ENCODE measurements around the gene CNTNAP4. TPM values are rescaled to one million over a fixed set of nuclear protein-coding genes. Genes with fewer than 3 reads are reported as not detected.

Gene CNTNAP4
- polyA plus RNA-seq, 2 of the 4 experiments (the other 2 are of a cell fraction) = not detected

- Histone ChIP-seq H3K4me2 (no peak overlapping the region), H3K27ac (no peak overlapping the region), H3K4me1 (no peaks in the 10 kb centered on the region), H3K9me3 (no peaks in the 10 kb centered on the region), H3K4me3 (no peak overlapping the region)
- TF ChIP-seq ZC3H11A (IDR thresholded peaks at IDR 0.05) (no peak), HEYL (CRISPR knock-in tag; IDR thresholded peaks at IDR 0.05) (no peak), SREBF2 (IDR thresholded peaks at IDR 0.05) (no peak), GATA3 (IDR thresholded peaks at IDR 0.05; ENCODE audit: borderline replicate concordance) (no peak), NFE2L2 (conservative IDR thresholded peaks at IDR 0.05; ENCODE audit: low read length) (no peak), EP300 (IDR thresholded peaks at IDR 0.05) (no peak), KDM5A (IDR thresholded peaks at IDR 0.05) (no peak), HMGXB4 (CRISPR knock-in tag; IDR thresholded peaks at IDR 0.05; ENCODE audit: borderline replicate concordance) (no peak), HDAC2 (IDR thresholded peaks at IDR 0.05) (no peak), ZSCAN20 (CRISPR knock-in tag; IDR thresholded peaks at IDR 0.05) (no peak), USF2 (IDR thresholded peaks at IDR 0.05) (no peak)
- TF ChIP-seq, protein P1, sequence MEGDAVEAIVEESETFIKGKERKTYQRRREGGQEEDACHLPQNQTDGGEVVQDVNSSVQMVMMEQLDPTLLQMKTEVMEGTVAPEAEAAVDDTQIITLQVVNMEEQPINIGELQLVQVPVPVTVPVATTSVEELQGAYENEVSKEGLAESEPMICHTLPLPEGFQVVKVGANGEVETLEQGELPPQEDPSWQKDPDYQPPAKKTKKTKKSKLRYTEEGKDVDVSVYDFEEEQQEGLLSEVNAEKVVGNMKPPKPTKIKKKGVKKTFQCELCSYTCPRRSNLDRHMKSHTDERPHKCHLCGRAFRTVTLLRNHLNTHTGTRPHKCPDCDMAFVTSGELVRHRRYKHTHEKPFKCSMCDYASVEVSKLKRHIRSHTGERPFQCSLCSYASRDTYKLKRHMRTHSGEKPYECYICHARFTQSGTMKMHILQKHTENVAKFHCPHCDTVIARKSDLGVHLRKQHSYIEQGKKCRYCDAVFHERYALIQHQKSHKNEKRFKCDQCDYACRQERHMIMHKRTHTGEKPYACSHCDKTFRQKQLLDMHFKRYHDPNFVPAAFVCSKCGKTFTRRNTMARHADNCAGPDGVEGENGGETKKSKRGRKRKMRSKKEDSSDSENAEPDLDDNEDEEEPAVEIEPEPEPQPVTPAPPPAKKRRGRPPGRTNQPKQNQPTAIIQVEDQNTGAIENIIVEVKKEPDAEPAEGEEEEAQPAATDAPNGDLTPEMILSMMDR (IDR thresholded peaks at IDR 0.05) = no peak
- POLR2A ChIA-PET = no interaction called here
- 57% methylated on average over 3 of the region's 3 CpGs for WGBS (ENCODE audit: missing lambda C conversion rate)
- CTCF ChIA-PET = no interaction called here
- no peak for FAIRE-seq
- DNase-seq (ENCODE audit: low read depth in 1 of 2, low spot score in 1 of 2) = no peak
- no peak for ATAC-seq
These were observed 212.9 kb downstream of the CNTNAP4 start for GRCh38 chr16:76490036-76490639.

GRCh38 chr16:76500006-76500405, 222.8 kb downstream of the CNTNAP4 start:
- FAIRE-seq (no peak), ATAC-seq (no peak), DNase-seq (ENCODE audit: low read depth in 1 of 2, low spot score in 1 of 2) (no peak)
- TF ChIP-seq, protein P2, sequence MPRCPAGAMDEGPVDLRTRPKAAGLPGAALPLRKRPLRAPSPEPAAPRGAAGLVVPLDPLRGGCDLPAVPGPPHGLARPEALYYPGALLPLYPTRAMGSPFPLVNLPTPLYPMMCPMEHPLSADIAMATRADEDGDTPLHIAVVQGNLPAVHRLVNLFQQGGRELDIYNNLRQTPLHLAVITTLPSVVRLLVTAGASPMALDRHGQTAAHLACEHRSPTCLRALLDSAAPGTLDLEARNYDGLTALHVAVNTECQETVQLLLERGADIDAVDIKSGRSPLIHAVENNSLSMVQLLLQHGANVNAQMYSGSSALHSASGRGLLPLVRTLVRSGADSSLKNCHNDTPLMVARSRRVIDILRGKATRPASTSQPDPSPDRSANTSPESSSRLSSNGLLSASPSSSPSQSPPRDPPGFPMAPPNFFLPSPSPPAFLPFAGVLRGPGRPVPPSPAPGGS (IDR thresholded peaks at IDR 0.05) = no peak
- TF ChIP-seq USF2 (IDR thresholded peaks at IDR 0.05) (no peak), JUNB (IDR thresholded peaks at IDR 0.05) (no peak), JUN (IDR thresholded peaks at IDR 0.05) (no peak), EP300 (IDR thresholded peaks at IDR 0.05) (no peak), HEYL (CRISPR knock-in tag; IDR thresholded peaks at IDR 0.05) (no peak), EHF (CRISPR knock-in tag; IDR thresholded peaks at IDR 0.05) (no peak), MAZ (IDR thresholded peaks at IDR 0.05; ENCODE audit: borderline replicate concordance, low read depth, low read length) (no peak), REST (IDR thresholded peaks at IDR 0.05) (no peak), TFCP2L1 (CRISPR knock-in tag; IDR thresholded peaks at IDR 0.05) (no peak)
- H3K4me3 ChIP-seq = no peak overlapping the region
- H3K9me3 ChIP-seq = no peaks in the 10 kb centered on the region
- ChIA-PET CTCF (no interaction called here), POLR2A (no interaction called here)
- no peaks in the 10 kb centered on the region for H3K4me1 ChIP-seq
- 89% methylated on average over 7 of the region's 21 CpGs for WGBS (ENCODE audit: missing lambda C conversion rate)
- H3K4me2 ChIP-seq = no peak overlapping the region
- no peak overlapping the region for H3K27ac ChIP-seq

All from A549 (cell line).